Osteoblast (primary cell): ENCODE results near the gene CFAP53. TPM values are rescaled to one million over a fixed set of nuclear protein-coding genes. Genes with fewer than 3 reads are reported as not detected.
A peak's percentile ranks its signal among the peaks of the same experiment; 100 is the strongest.
"Not testable (repeated sequence)": the region's sequence is repeated elsewhere in the genome, so short reads cannot be mapped to it uniquely, and the experiment has no call there.

Experiments
- DNase-seq: peaks from one replicate; pipeline ENCODE4 v3.0.0; 2011; ENCODE audit warnings: low spot score, mixed read lengths; ENCODE audit not compliant: insufficient read length; ENCODE audit errors: missing footprints
- H2AFZ ChIP-seq: 2 replicates; pipeline ENCODE4 v1.6.0; 2011; ENCODE audit warnings: mild to moderate bottlenecking, low read length
- H3K27ac ChIP-seq: 2 replicates; pipeline ENCODE4 v1.5.1; 2011; ENCODE audit warnings: mild to moderate bottlenecking, low read depth, low read length, moderate library complexity
- H3K27me3 ChIP-seq: 2 replicates; pipeline ENCODE4 v1.6.0; 2012; ENCODE audit warnings: mild to moderate bottlenecking, control low read depth, inconsistent platforms, low read length, moderate library complexity; ENCODE audit not compliant: insufficient read depth
- H3K36me3 ChIP-seq: 2 replicates; pipeline ENCODE4 v1.5.1; 2011; ENCODE audit warnings: mild to moderate bottlenecking, low read length, control low read depth, moderate library complexity; ENCODE audit not compliant: insufficient read depth
- H3K4me1 ChIP-seq: 2 replicates; pipeline ENCODE4 v1.5.1; 2011; ENCODE audit warnings: mild to moderate bottlenecking, low read length, control low read depth, moderate library complexity; ENCODE audit not compliant: insufficient read depth
- H3K4me2 ChIP-seq: 2 replicates; pipeline ENCODE4 v1.6.0; 2011; ENCODE audit warnings: mild to moderate bottlenecking, low read length; ENCODE audit not compliant: insufficient read depth
- H3K4me3 ChIP-seq: fragments of 200-600 bp; sonication (generic); 3 replicates; pipeline ENCODE4 v1.5.1; 2012; ENCODE audit warnings: mild to moderate bottlenecking, low read length, inconsistent platforms; ENCODE audit not compliant: insufficient read depth
- H3K79me2 ChIP-seq: 2 replicates; pipeline ENCODE4 v1.6.0; 2012; ENCODE audit warnings: mild to moderate bottlenecking, low read length, control low read depth, inconsistent platforms; ENCODE audit not compliant: insufficient read depth
- H3K9me3 ChIP-seq: 2 replicates; pipeline ENCODE4 v1.5.1; 2011; ENCODE audit warnings: low read depth, low read length, control low read depth
- H4K20me1 ChIP-seq: 2 replicates; pipeline ENCODE4 v1.6.0; 2012; ENCODE audit warnings: mild to moderate bottlenecking, low read length, control low read depth; ENCODE audit not compliant: insufficient read depth
- CTCF ChIP-seq: IDR thresholded peaks from 2 replicates; pipeline ENCODE4 v1.5.1; 2011; ENCODE audit warnings: mild to moderate bottlenecking, low read depth, low read length, moderate library complexity; ENCODE audit errors: extremely low read depth
- total RNA-seq: library from RNA; depleted of rRNA; stranded (reverse); fragments of >200 nt; gene quantifications from 2 replicates; pipeline ENCODE4 v1.2.3, GENCODE V29; 2012

Gene CFAP53
- total RNA-seq, 1 donor: 0.36 TPM

GRCh38 chr18:50231621-50232020 lies 34.7 kb downstream of the CFAP53 start:
- Histone ChIP-seq H3K4me3 (no peak overlapping the region), H3K4me1 (no peaks in the 10 kb centered on the region), H3K27me3 (no peaks in the 10 kb centered on the region), H3K36me3 (no peaks in the 10 kb centered on the region), H2AFZ (no peak overlapping the region), H3K9me3 (no peaks in the 10 kb centered on the region), H3K27ac (no peak overlapping the region), H3K79me2 (no peaks in the 10 kb centered on the region), H3K4me2 (no peak overlapping the region), H4K20me1 (no peaks in the 10 kb centered on the region)
- no peak for DNase-seq
- TF ChIP-seq CTCF: no peak

GRCh38 chr18:50220249-50220648 lies 46.0 kb downstream of the CFAP53 start:
- not testable (repeated sequence) for H2AFZ ChIP-seq, DNase-seq, H3K4me1 ChIP-seq, H3K4me3 ChIP-seq, H3K79me2 ChIP-seq, H3K27ac ChIP-seq, H3K27me3 ChIP-seq, H3K4me2 ChIP-seq, H3K9me3 ChIP-seq, H3K36me3 ChIP-seq, H4K20me1 ChIP-seq

GRCh38 chr18:50218432-50219197 lies 47.7 kb downstream of the CFAP53 start:
- no peak for DNase-seq
- H3K4me2 ChIP-seq: no peak overlapping the region
- TF ChIP-seq CTCF: peak; percentile 40
- H2AFZ ChIP-seq: no peak overlapping the region
- no peaks in the 10 kb centered on the region for H3K9me3 ChIP-seq
- H3K27me3 ChIP-seq: no peaks in the 10 kb centered on the region
- no peak overlapping the region for H3K27ac ChIP-seq
- H4K20me1 ChIP-seq: no peaks in the 10 kb centered on the region
- H3K79me2 ChIP-seq: no peaks in the 10 kb centered on the region
- no peaks in the 10 kb centered on the region for H3K36me3 ChIP-seq
- no peak overlapping the region for H3K4me3 ChIP-seq
- no peaks in the 10 kb centered on the region for H3K4me1 ChIP-seq

GRCh38 chr18:50209311-50209710 lies 57.0 kb downstream of the CFAP53 start:
- Histone ChIP-seq H4K20me1 (no peaks in the 10 kb centered on the region), H3K4me2 (no peak overlapping the region), H3K9me3 (no peaks in the 10 kb centered on the region), H3K4me3 (no peak overlapping the region), H3K79me2 (no peaks in the 10 kb centered on the region), H3K27ac (no peak overlapping the region), H3K4me1 (no peaks in the 10 kb centered on the region), H3K27me3 (peaks cover 2% of the 10 kb centered on the region), H3K36me3 (no peaks in the 10 kb centered on the region), H2AFZ (no peak overlapping the region)
- TF ChIP-seq CTCF: no peak
- DNase-seq: no peak
